SK-N-MC (cell line): Measurements from ENCODE around the gene ZNF497.
A peak's percentile ranks its signal among the peaks of the same experiment; 100 is the strongest.
"Not testable (repeated sequence)": the region's sequence is repeated elsewhere in the genome, so short reads cannot be mapped to it uniquely, and the experiment has no call there.

Experiments used
- DNase-seq: peaks from one replicate; pipeline ENCODE4 v3.0.0-alpha.2; 2011; ENCODE audit warnings: low read depth, low spot score
- H3K27ac ChIP-seq: fragments of 200-600 bp; sonication (generic); 2 replicates; pipeline ENCODE4 v1.5.1; 2016; ENCODE audit warnings: mixed run types
- H3K36me3 ChIP-seq: fragments of 200-600 bp; sonication (generic); 2 replicates; pipeline ENCODE4 v1.6.1; 2017; ENCODE audit warnings: antibody characterized with exemption, low read length, mixed read lengths; ENCODE audit not compliant: insufficient read depth
- H3K4me3 ChIP-seq: fragments of 200-600 bp; sonication (generic); 2 replicates; pipeline ENCODE4 v1.5.1; 2016
- H3K9ac ChIP-seq: fragments of 200-600 bp; sonication (generic); 2 replicates; pipeline ENCODE4 v1.8.0; 2017; ENCODE audit warnings: mixed run types, mixed read lengths; ENCODE audit not compliant: insufficient read length
- H3K9me3 ChIP-seq: fragments of 200-600 bp; sonication (generic); 2 replicates; pipeline ENCODE4 v1.6.1; 2017; ENCODE audit warnings: low read depth, mild to moderate bottlenecking, antibody characterized with exemption, low read length, moderate library complexity, mixed read lengths
- EZH2 ChIP-seq: fragments of 200-600 bp; sonication (generic); IDR thresholded peaks from one replicate; pipeline ENCODE4 v1.6.1; 2017; ENCODE audit warnings: antibody characterized with exemption
- FOXP2 ChIP-seq: optimal IDR thresholded peaks from 2 replicates; pipeline ENCODE3; 2011; ENCODE audit warnings: mild to moderate bottlenecking, moderate library complexity; ENCODE audit not compliant: insufficient read depth; ENCODE audit errors: extremely low read length, control extremely low read depth
- POLR2AphosphoS5 ChIP-seq: IDR thresholded peaks from 2 replicates; pipeline ENCODE4 v1.6.1; 2012; ENCODE audit warnings: mild to moderate bottlenecking, low read depth, low read length, borderline replicate concordance

The ZNF497 gene

GRCh38 chr19:58349590-58349989, 13.0 kb downstream of the ZNF497 start:
- DNase-seq: no peak
- no peak overlapping the region for H3K4me3 ChIP-seq

GRCh38 chr19:58348080-58348479, 14.5 kb downstream of the ZNF497 start:
- peak overlapping the region; percentile 74 for H3K9ac ChIP-seq
- not testable (repeated sequence) for H3K27ac ChIP-seq, H3K9me3 ChIP-seq, DNase-seq, H3K36me3 ChIP-seq
- peak overlapping the region; percentile 86 for H3K4me3 ChIP-seq

More at GRCh38 chr19:58349590-58349989, 13.0 kb downstream of the ZNF497 start:
- no peak overlapping the region for H3K9ac ChIP-seq
- no peaks in the 10 kb centered on the region for H3K9me3 ChIP-seq
- H3K36me3 ChIP-seq: no peaks in the 10 kb centered on the region
- TF ChIP-seq EZH2 (no peak), POLR2AphosphoS5 (no peak), FOXP2 (no peak)
- H3K27ac ChIP-seq: no peak overlapping the region

GRCh38 chr19:58346961-58347929, 15.3 kb downstream of the ZNF497 start:
- Histone ChIP-seq H3K27ac (no peak overlapping the region), H3K4me3 (peak overlapping the region; percentile 86), H3K9me3 (no peaks in the 10 kb centered on the region), H3K9ac (peak overlapping the region; percentile 74), H3K36me3 (no peaks in the 10 kb centered on the region)
- DNase-seq: no peak
- TF ChIP-seq EZH2 (no peak), POLR2AphosphoS5 (peak; percentile 78; the same call in 1 of the 2 replicates)

- Histone ChIP-seq H3K36me3 (no peaks in the 10 kb centered on the region), H3K4me3 (no peak overlapping the region), H3K27ac (no peak overlapping the region), H3K9me3 (no peaks in the 10 kb centered on the region), H3K9ac (no peak overlapping the region)
- TF ChIP-seq FOXP2: no peak
- TF ChIP-seq EZH2: no peak
- no peak for TF ChIP-seq POLR2AphosphoS5
- no peak for DNase-seq
These were observed 17.0 kb downstream of the ZNF497 start for GRCh38 chr19:58345558-58345957.

GRCh38 chr19:58338825-58339558, 23.6 kb downstream of the ZNF497 start:
- peaks cover 13% of the 10 kb centered on the region; the same call in 1 of the 2 replicates for H3K36me3 ChIP-seq
- no peak for DNase-seq
- H3K27ac ChIP-seq: no peak overlapping the region
- no peak overlapping the region for H3K9ac ChIP-seq
- H3K4me3 ChIP-seq: no peak overlapping the region
- TF ChIP-seq FOXP2: no peak
- no peak for TF ChIP-seq EZH2
- no peak for TF ChIP-seq POLR2AphosphoS5
- no peaks in the 10 kb centered on the region for H3K9me3 ChIP-seq

- Histone ChIP-seq H3K9ac (no peak overlapping the region), H3K27ac (no peak overlapping the region), H3K36me3 (peaks cover 13% of the 10 kb centered on the region; the same call in 1 of the 2 replicates), H3K4me3 (no peak overlapping the region), H3K9me3 (no peaks in the 10 kb centered on the region)
- no peak for DNase-seq
- TF ChIP-seq FOXP2 (no peak), POLR2AphosphoS5 (no peak), EZH2 (no peak)
These were observed 24.2 kb downstream of the ZNF497 start for GRCh38 chr19:58338336-58338735.

GRCh38 chr19:58336820-58337219, 25.7 kb downstream of the ZNF497 start:
- Histone ChIP-seq H3K9ac (no peak overlapping the region), H3K4me3 (no peak overlapping the region), H3K9me3 (no peaks in the 10 kb centered on the region), H3K27ac (no peak overlapping the region), H3K36me3 (peaks cover 13% of the 10 kb centered on the region; the same call in 1 of the 2 replicates)
- TF ChIP-seq EZH2 (no peak), FOXP2 (no peak), POLR2AphosphoS5 (no peak)
- DNase-seq: no peak

GRCh38 chr19:58336216-58336615, 26.3 kb downstream of the ZNF497 start:
- H3K9ac ChIP-seq: no peak overlapping the region
- TF ChIP-seq POLR2AphosphoS5 (no peak), FOXP2 (no peak), EZH2 (no peak)
- no peak overlapping the region for H3K27ac ChIP-seq
- no peak overlapping the region for H3K4me3 ChIP-seq
- peaks cover 13% of the 10 kb centered on the region; the same call in 1 of the 2 replicates for H3K36me3 ChIP-seq
- H3K9me3 ChIP-seq: no peaks in the 10 kb centered on the region
- DNase-seq: no peak

GRCh38 chr19:58335630-58336029, 26.9 kb downstream of the ZNF497 start:
- Histone ChIP-seq H3K27ac (no peak overlapping the region), H3K4me3 (no peak overlapping the region), H3K36me3 (peaks cover 13% of the 10 kb centered on the region; the same call in 1 of the 2 replicates), H3K9me3 (no peaks in the 10 kb centered on the region), H3K9ac (no peak overlapping the region)
- TF ChIP-seq FOXP2 (no peak), POLR2AphosphoS5 (no peak), EZH2 (no peak)
- no peak for DNase-seq
